ENCODE results near the gene TBC1D22A. TPM values are rescaled to one million over a fixed set of nuclear protein-coding genes. Genes with fewer than 3 reads are reported as not detected.

The TBC1D22A gene
- total and polyA plus RNA-seq, 8 donors, result 12.0 to 17.6 (median 15.3) TPM

- FAIRE-seq (no peak), ATAC-seq (no peak), DNase-seq (no peak)
- intact Hi-C loops (cut with DNase I), result no loop called here
- no peaks in the 10 kb centered on the region for H3K27me3 ChIP-seq
- H3K36me3 ChIP-seq, result no peaks in the 10 kb centered on the region
- H3K9me3 ChIP-seq, result no peaks in the 10 kb centered on the region
- no peaks in the 10 kb centered on the region for H3K4me1 ChIP-seq
- WGBS, 2 donors, result 88 to 92% methylated on average over 13 of the region's 13 CpGs
- H3K27ac ChIP-seq, result no peak overlapping the region
- no peak overlapping the region for H3K4me3 ChIP-seq
- no peak for TF ChIP-seq CTCF (IDR thresholded peaks at IDR 0.05)
These were observed 447.1 kb downstream of the TBC1D22A start for GRCh38 chr22:47209547-47210023.

GRCh38 chr22:47210112-47210657 is 447.7 kb downstream of the TBC1D22A start:
- Histone ChIP-seq H3K9me3 (no peaks in the 10 kb centered on the region), H3K36me3 (no peaks in the 10 kb centered on the region), H3K4me3 (no peak overlapping the region), H3K27ac (no peak overlapping the region), H3K27me3 (no peaks in the 10 kb centered on the region), H3K4me1 (no peaks in the 10 kb centered on the region)
- FAIRE-seq (no peak), ATAC-seq (no peak), DNase-seq (no peak)
- WGBS, 2 donors, result 94 to 95% methylated on average over 19 of the region's 19 CpGs
- intact Hi-C loops (cut with DNase I), result no loop called here
- TF ChIP-seq CTCF (IDR thresholded peaks at IDR 0.05), result no peak

- Histone ChIP-seq H3K27ac (no peak overlapping the region), H3K4me1 (no peaks in the 10 kb centered on the region), H3K27me3 (no peaks in the 10 kb centered on the region), H3K36me3 (no peaks in the 10 kb centered on the region), H3K9me3 (no peaks in the 10 kb centered on the region), H3K4me3 (no peak overlapping the region)
- intact Hi-C loops (cut with DNase I), result no loop called here
- ATAC-seq, result no peak
- no peak for TF ChIP-seq CTCF (IDR thresholded peaks at IDR 0.05)
- DNase-seq, result no peak
- FAIRE-seq, result no peak
- 89 to 90% methylated on average over 9 of the region's 9 CpGs for WGBS, 2 donors
These were observed 448.2 kb downstream of the TBC1D22A start for GRCh38 chr22:47210686-47211085.

- DNase-seq, result no peak
- peak in 3 of 4 donors; percentile 58 to 72 (median 61) for ATAC-seq
- H3K4me3 ChIP-seq, result no peak overlapping the region
- 72 to 78% methylated on average over 16 of the region's 16 CpGs for WGBS, 2 donors
- no peaks in the 10 kb centered on the region for H3K36me3 ChIP-seq
- peak; percentile 23 to 48 (median 36) for TF ChIP-seq CTCF (IDR thresholded peaks at IDR 0.05)
- intact Hi-C loops (cut with DNase I), result no loop called here
- H3K27me3 ChIP-seq, result no peaks in the 10 kb centered on the region
- no peaks in the 10 kb centered on the region for H3K9me3 ChIP-seq
- no peak overlapping the region for H3K27ac ChIP-seq
- FAIRE-seq, result no peak
- H3K4me1 ChIP-seq, result no peaks in the 10 kb centered on the region
These were observed 451.3 kb downstream of the TBC1D22A start for GRCh38 chr22:47213571-47214230.

- no peak for FAIRE-seq
- DNase-seq, result no peak
- no peaks in the 10 kb centered on the region for H3K27me3 ChIP-seq
- ATAC-seq, result no peak
- H3K9me3 ChIP-seq, result no peaks in the 10 kb centered on the region
- 86 to 88% methylated on average over 5 of the region's 5 CpGs for WGBS, 2 donors
- no peaks in the 10 kb centered on the region for H3K4me1 ChIP-seq
- H3K36me3 ChIP-seq, result no peaks in the 10 kb centered on the region
- intact Hi-C loops (cut with DNase I), result no loop called here
- TF ChIP-seq CTCF (IDR thresholded peaks at IDR 0.05), result no peak
- H3K27ac ChIP-seq, result no peak overlapping the region
- no peak overlapping the region for H3K4me3 ChIP-seq
These were observed 453.4 kb downstream of the TBC1D22A start for GRCh38 chr22:47215851-47216250.
